ENCODE results near the gene DIP2C. TPM values are rescaled to one million over a fixed set of nuclear protein-coding genes. Genes with fewer than 3 reads are reported as not detected.
"Not testable (repeated sequence)": the region's sequence is repeated elsewhere in the genome, so short reads cannot be mapped to it uniquely, and the experiment has no call there.

Gene DIP2C
- total RNA-seq, 1 experiment from 2014 or later = 5.0 TPM

- Histone ChIP-seq H3K9me3 (replicated peaks) (no peaks in the 10 kb centered on the region), H3K4me1 (no peaks in the 10 kb centered on the region), H3K4me3 (no peak overlapping the region), H3K27ac (no peak overlapping the region), H3K36me3 (no peaks in the 10 kb centered on the region), H3K27me3 (no peaks in the 10 kb centered on the region)
- no peak for DNase-seq
Observed at GRCh38 chr10:450463-450862, 239.0 kb downstream of the DIP2C start.

GRCh38 chr10:449331-449730 lies 240.1 kb downstream of the DIP2C start:
- not testable (repeated sequence) for H3K27me3 ChIP-seq; H3K4me3 ChIP-seq; DNase-seq; H3K27ac ChIP-seq; H3K9me3 ChIP-seq (replicated peaks); H3K4me1 ChIP-seq; H3K36me3 ChIP-seq

- H3K36me3 ChIP-seq = no peaks in the 10 kb centered on the region
- no peak for DNase-seq
- H3K27me3 ChIP-seq = no peaks in the 10 kb centered on the region
- no peaks in the 10 kb centered on the region for H3K4me1 ChIP-seq
- no peaks in the 10 kb centered on the region for H3K9me3 ChIP-seq (replicated peaks)
- H3K4me3 ChIP-seq = no peak overlapping the region
- no peak overlapping the region for H3K27ac ChIP-seq
Observed at GRCh38 chr10:443459-443858, 246.0 kb downstream of the DIP2C start.

GRCh38 chr10:442209-442608 lies 247.3 kb downstream of the DIP2C start:
- H3K27ac ChIP-seq = no peak overlapping the region
- no peaks in the 10 kb centered on the region for H3K36me3 ChIP-seq
- no peak for DNase-seq
- no peaks in the 10 kb centered on the region for H3K27me3 ChIP-seq
- H3K4me3 ChIP-seq = no peak overlapping the region
- H3K4me1 ChIP-seq = no peaks in the 10 kb centered on the region
- H3K9me3 ChIP-seq (replicated peaks) = no peaks in the 10 kb centered on the region

GRCh38 chr10:441659-442058 lies 247.8 kb downstream of the DIP2C start:
- Histone ChIP-seq H3K36me3 (no peaks in the 10 kb centered on the region), H3K4me1 (no peaks in the 10 kb centered on the region), H3K4me3 (no peak overlapping the region), H3K9me3 (replicated peaks) (no peaks in the 10 kb centered on the region), H3K27ac (no peak overlapping the region), H3K27me3 (no peaks in the 10 kb centered on the region)
- DNase-seq = no peak

- H3K4me3 ChIP-seq = no peak overlapping the region
- H3K4me1 ChIP-seq = no peaks in the 10 kb centered on the region
- H3K9me3 ChIP-seq (replicated peaks) = no peaks in the 10 kb centered on the region
- no peak for DNase-seq
- no peaks in the 10 kb centered on the region for H3K27me3 ChIP-seq
- H3K27ac ChIP-seq = no peak overlapping the region
- H3K36me3 ChIP-seq = no peaks in the 10 kb centered on the region
Observed at GRCh38 chr10:440127-440526, 249.3 kb downstream of the DIP2C start.

- H3K27ac ChIP-seq = no peak overlapping the region
- no peaks in the 10 kb centered on the region for H3K27me3 ChIP-seq
- no peak overlapping the region for H3K4me3 ChIP-seq
- no peaks in the 10 kb centered on the region for H3K9me3 ChIP-seq (replicated peaks)
- no peaks in the 10 kb centered on the region for H3K4me1 ChIP-seq
- no peak for DNase-seq
- H3K36me3 ChIP-seq = no peaks in the 10 kb centered on the region
Observed at GRCh38 chr10:437698-438490, 251.6 kb downstream of the DIP2C start.

GRCh38 chr10:436911-437665 lies 252.4 kb downstream of the DIP2C start:
- no peak for DNase-seq
- H3K36me3 ChIP-seq = no peaks in the 10 kb centered on the region
- no peaks in the 10 kb centered on the region for H3K9me3 ChIP-seq (replicated peaks)

GRCh38 chr10:436013-436697 lies 253.3 kb downstream of the DIP2C start:
- no peak for DNase-seq
- Histone ChIP-seq H3K4me1 (no peaks in the 10 kb centered on the region), H3K27me3 (no peaks in the 10 kb centered on the region), H3K36me3 (no peaks in the 10 kb centered on the region), H3K27ac (no peak overlapping the region), H3K4me3 (no peak overlapping the region), H3K9me3 (replicated peaks) (no peaks in the 10 kb centered on the region)

More at GRCh38 chr10:436911-437665, 252.4 kb downstream of the DIP2C start:
- Histone ChIP-seq H3K4me1 (no peaks in the 10 kb centered on the region), H3K27ac (no peak overlapping the region), H3K4me3 (no peak overlapping the region), H3K27me3 (no peaks in the 10 kb centered on the region)

- Histone ChIP-seq H3K27ac (no peak overlapping the region), H3K27me3 (no peaks in the 10 kb centered on the region), H3K36me3 (no peaks in the 10 kb centered on the region), H3K4me3 (no peak overlapping the region), H3K4me1 (no peaks in the 10 kb centered on the region), H3K9me3 (replicated peaks) (no peaks in the 10 kb centered on the region)
- no peak for DNase-seq
Observed at GRCh38 chr10:435397-435796, 254.1 kb downstream of the DIP2C start.

- Histone ChIP-seq H3K36me3 (no peaks in the 10 kb centered on the region), H3K27ac (no peak overlapping the region), H3K4me1 (no peaks in the 10 kb centered on the region), H3K9me3 (replicated peaks) (no peaks in the 10 kb centered on the region), H3K4me3 (no peak overlapping the region), H3K27me3 (no peaks in the 10 kb centered on the region)
- no peak for DNase-seq
Observed at GRCh38 chr10:429696-430095, 259.8 kb downstream of the DIP2C start.

- Histone ChIP-seq H3K27me3 (no peaks in the 10 kb centered on the region), H3K4me1 (no peaks in the 10 kb centered on the region)
- no peak for DNase-seq
Observed at GRCh38 chr10:427761-428519, 261.5 kb downstream of the DIP2C start.

GRCh38 chr10:425365-425764 lies 264.1 kb downstream of the DIP2C start:
- H3K27ac ChIP-seq; H3K27me3 ChIP-seq; H3K36me3 ChIP-seq; DNase-seq; H3K4me3 ChIP-seq; H3K4me1 ChIP-seq; H3K9me3 ChIP-seq (replicated peaks): not testable (repeated sequence)

More at GRCh38 chr10:427761-428519, 261.5 kb downstream of the DIP2C start:
- Histone ChIP-seq H3K9me3 (replicated peaks) (no peaks in the 10 kb centered on the region), H3K36me3 (no peaks in the 10 kb centered on the region), H3K4me3 (no peak overlapping the region), H3K27ac (no peak overlapping the region)

GRCh38 chr10:424724-425123 lies 264.7 kb downstream of the DIP2C start:
- H3K27ac ChIP-seq; H3K36me3 ChIP-seq; H3K9me3 ChIP-seq (replicated peaks); DNase-seq; H3K27me3 ChIP-seq; H3K4me1 ChIP-seq; H3K4me3 ChIP-seq: not testable (repeated sequence)

Data from SJCRH30 (cell line).